Mesenchymal stem cell (in vitro differentiated cells and primary cell): ENCODE data around the gene RHEX.
A peak's percentile ranks its signal among the peaks of the same experiment; 100 is the strongest.

Experiments used
- DNase-seq: peaks from one replicate; pipeline ENCODE4 v3.0.0-alpha.2; 2013
- H2AFZ ChIP-seq: one replicate; pipeline ENCODE4 v1.6.1; 2013; ENCODE audit warnings: low read depth, mild to moderate bottlenecking, control low read depth, inconsistent platforms, low read length, moderate library complexity
- H2AK5ac ChIP-seq: 2 replicates; pipeline ENCODE4 v1.6.1; 2013; ENCODE audit warnings: low read length, moderate library complexity, mild to moderate bottlenecking, inconsistent platforms; ENCODE audit not compliant: severe bottlenecking
- H2BK120ac ChIP-seq: one replicate; pipeline ENCODE4 v1.6.1; 2013; ENCODE audit warnings: low read depth, mild to moderate bottlenecking, inconsistent platforms, low read length, moderate library complexity
- H2BK12ac ChIP-seq, 2 experiments: one replicate each; pipeline ENCODE4 v1.6.1; 2013; ENCODE audit warnings: inconsistent platforms in 2 of 2, low read length in 2 of 2, mild to moderate bottlenecking in 2 of 2, moderate library complexity in 2 of 2, control low read depth in 1 of 2
- H2BK15ac ChIP-seq: one replicate; pipeline ENCODE4 v1.6.1; 2013; ENCODE audit warnings: mild to moderate bottlenecking, low read depth, inconsistent platforms; ENCODE audit not compliant: poor library complexity, severe bottlenecking
- H2BK5ac ChIP-seq: 2 replicates; pipeline ENCODE4 v1.6.1; 2013; ENCODE audit warnings: low read depth, mild to moderate bottlenecking, low read length, control low read depth, inconsistent platforms; ENCODE audit not compliant: poor library complexity, severe bottlenecking
- H3K14ac ChIP-seq, 2 experiments: one replicate each; pipeline ENCODE4 v1.6.1; 2013; ENCODE audit warnings: inconsistent platforms in 2 of 2, low read length in 2 of 2, control low read depth in 1 of 2, mild to moderate bottlenecking in 1 of 2, moderate library complexity in 1 of 2
- H3K18ac ChIP-seq, 2 experiments: one replicate each; pipeline ENCODE4 v1.6.1; 2013; ENCODE audit warnings: inconsistent platforms in 2 of 2, low read length in 2 of 2, control low read depth in 1 of 2, low read depth in 1 of 2, mild to moderate bottlenecking in 1 of 2
- H3K23ac ChIP-seq, 2 experiments: one replicate each; pipeline ENCODE4 v1.6.1; 2013; ENCODE audit warnings: inconsistent platforms in 2 of 2, low read length in 2 of 2, mild to moderate bottlenecking in 2 of 2, moderate library complexity in 2 of 2, control low read depth in 1 of 2
- H3K27ac ChIP-seq: 2 replicates; pipeline ENCODE4 v1.5.1; 2013; ENCODE audit warnings: mild to moderate bottlenecking, moderate library complexity, low read length, control low read depth, inconsistent platforms; ENCODE audit not compliant: poor library complexity, severe bottlenecking
- H3K27me3 ChIP-seq, 2 experiments: 2 replicates each; pipeline versions ENCODE4 v1.6.1 to v1.7.0; 2013; ENCODE audit warnings: low read length in 2 of 2, mild to moderate bottlenecking in 2 of 2, moderate library complexity in 2 of 2, control low read depth in 1 of 2, inconsistent platforms in 1 of 2; ENCODE audit not compliant: control insufficient read depth in 1 of 2, insufficient read depth in 1 of 2
- H3K36me3 ChIP-seq, 2 experiments: 2 replicates each; pipeline versions ENCODE4 v1.6.1 to v1.7.0; 2013; ENCODE audit warnings: low read length in 2 of 2, control low read depth in 1 of 2, inconsistent platforms in 1 of 2, low read depth in 1 of 2, mild to moderate bottlenecking in 1 of 2; ENCODE audit not compliant: insufficient read depth in 2 of 2, control insufficient read depth in 1 of 2
- H3K4ac ChIP-seq, 2 experiments: one replicate each; pipeline ENCODE4 v1.6.1; 2013; ENCODE audit warnings: inconsistent platforms in 2 of 2, low read length in 2 of 2, mild to moderate bottlenecking in 2 of 2, moderate library complexity in 2 of 2, control low read depth in 1 of 2, low read depth in 1 of 2
- H3K4me1 ChIP-seq: 2 replicates; pipeline ENCODE4 v1.6.1; 2013; ENCODE audit warnings: low read depth, low read length, control low read depth; ENCODE audit not compliant: control insufficient read depth, insufficient read depth
- H3K4me2 ChIP-seq: 2 replicates; pipeline ENCODE4 v1.6.1; 2013; ENCODE audit warnings: low read length, mild to moderate bottlenecking, inconsistent platforms; ENCODE audit not compliant: poor library complexity, severe bottlenecking
- H3K4me3 ChIP-seq, 2 experiments: 2 replicates each; pipeline versions ENCODE4 v1.5.1 to v1.7.0; 2013; ENCODE audit warnings: low read length in 2 of 2, mild to moderate bottlenecking in 2 of 2, control low read depth in 1 of 2, low read depth in 1 of 2; ENCODE audit not compliant: insufficient read depth in 1 of 2
- H3K79me1 ChIP-seq: replicated peaks from 2 replicates; pipeline ENCODE4 v1.6.1; 2013; ENCODE audit warnings: mild to moderate bottlenecking, control low read depth, low read length, inconsistent platforms; ENCODE audit not compliant: poor library complexity, severe bottlenecking
- H3K9ac ChIP-seq: 2 replicates; pipeline ENCODE4 v1.7.0; 2013; ENCODE audit warnings: mild to moderate bottlenecking, low read length, moderate library complexity
- H3K9me3 ChIP-seq: 2 replicates; pipeline ENCODE4 v1.7.0; 2013; ENCODE audit warnings: mild to moderate bottlenecking, low read length; ENCODE audit not compliant: control insufficient read depth
- H4K8ac ChIP-seq: one replicate; pipeline ENCODE4 v1.6.1; 2013; ENCODE audit warnings: inconsistent platforms, mild to moderate bottlenecking, low read length, moderate library complexity
- H4K91ac ChIP-seq: one replicate; pipeline ENCODE4 v1.6.1; 2013; ENCODE audit warnings: mild to moderate bottlenecking, low read length, inconsistent platforms
- WGBS: methylation state at CpG from one replicate; pipeline ENCODE4 v1.1.7; 2013; ENCODE audit warnings: mixed read lengths; 5-methylcytosine and 5-hydroxymethylcytosine counted together

The RHEX gene

GRCh38 chr1:206041640-206042039 lies 11.3 kb upstream of the RHEX start:
- no peak overlapping the region for H3K27ac ChIP-seq
- H3K14ac ChIP-seq = peak overlapping the region in 1 of 2 experiments; percentile 26
- H3K27me3 ChIP-seq = peaks cover 0 to 41% of the 10 kb centered on the region in 2 experiments
- no peaks in the 10 kb centered on the region for H3K9me3 ChIP-seq
- no peak overlapping the region for H2AK5ac ChIP-seq
- H3K4me3 ChIP-seq = no peak overlapping the region
- H3K23ac ChIP-seq = no peak overlapping the region
- H2BK15ac ChIP-seq = no peak overlapping the region
- no peak overlapping the region for H2AFZ ChIP-seq
- H3K18ac ChIP-seq = no peak overlapping the region
- no peaks in the 10 kb centered on the region for H3K36me3 ChIP-seq
- no peak for DNase-seq
- no peak overlapping the region for H4K91ac ChIP-seq
- no peak overlapping the region for H3K9ac ChIP-seq
- H3K4me1 ChIP-seq = peaks cover 8% of the 10 kb centered on the region
- H4K8ac ChIP-seq = no peak overlapping the region
- H3K79me1 ChIP-seq = no peaks in the 10 kb centered on the region
- H2BK120ac ChIP-seq = no peak overlapping the region
- 71% methylated on average over 7 of the region's 7 CpGs for WGBS
- H3K4ac ChIP-seq = no peak overlapping the region
- no peak overlapping the region for H2BK5ac ChIP-seq
- no peak overlapping the region for H3K4me2 ChIP-seq
- H2BK12ac ChIP-seq = no peak overlapping the region

- Histone ChIP-seq H3K27me3 (peaks cover 0 to 16% of the 10 kb centered on the region in 2 experiments), H3K18ac (no peak overlapping the region), H3K4me1 (peaks cover 12% of the 10 kb centered on the region), H3K9ac (no peak overlapping the region), H2AFZ (no peak overlapping the region), H3K4me2 (no peak overlapping the region), H2BK15ac (no peak overlapping the region), H3K36me3 (no peaks in the 10 kb centered on the region), H3K4me3 (no peak overlapping the region), H3K9me3 (no peaks in the 10 kb centered on the region), H3K23ac (no peak overlapping the region), H3K14ac (no peak overlapping the region), H3K4ac (no peak overlapping the region), H2BK120ac (no peak overlapping the region), H3K79me1 (no peaks in the 10 kb centered on the region), H2BK12ac (no peak overlapping the region), H3K27ac (no peak overlapping the region), H4K8ac (no peak overlapping the region), H2BK5ac (no peak overlapping the region), H4K91ac (no peak overlapping the region), H2AK5ac (no peak overlapping the region)
- WGBS = 98% methylated on average over 3 of the region's 4 CpGs
- DNase-seq = no peak
Observed at GRCh38 chr1:206047271-206047670, 5.7 kb upstream of the RHEX start.

DNA sequence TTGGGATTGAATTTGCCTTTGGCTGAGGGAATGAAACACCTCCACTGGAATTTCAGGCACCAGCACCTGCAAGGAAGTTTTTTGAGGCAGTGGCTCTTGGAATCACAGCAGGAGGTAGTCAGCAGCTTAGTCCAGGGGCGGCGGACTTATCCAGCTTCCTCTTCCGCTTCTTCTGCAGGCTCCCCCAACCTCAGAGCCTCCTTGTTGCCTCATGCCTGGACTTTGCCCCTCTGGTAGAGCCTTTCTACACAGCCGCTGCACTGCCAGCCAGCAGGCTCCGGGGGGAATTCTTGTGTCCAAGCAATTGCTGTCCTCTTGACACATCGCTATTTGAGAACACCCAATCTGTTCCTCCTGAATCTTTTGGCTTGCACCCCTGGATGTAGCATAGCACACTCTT lies 4.4 kb upstream of the RHEX start:
- DNase-seq = no peak
- H3K18ac ChIP-seq = no peak overlapping the region
- H3K4me2 ChIP-seq = no peak overlapping the region
- H4K8ac ChIP-seq = no peak overlapping the region
- H2BK5ac ChIP-seq = no peak overlapping the region
- H3K4ac ChIP-seq = no peak overlapping the region
- peaks cover 12% of the 10 kb centered on the region for H3K4me1 ChIP-seq
- 89% methylated on average over 6 of the region's 6 CpGs for WGBS
- no peak overlapping the region for H2AK5ac ChIP-seq
- no peak overlapping the region for H3K14ac ChIP-seq
- H3K36me3 ChIP-seq = no peaks in the 10 kb centered on the region
- no peak overlapping the region for H2BK12ac ChIP-seq
- no peak overlapping the region for H3K4me3 ChIP-seq
- H3K9ac ChIP-seq = no peak overlapping the region
- peaks cover 0 to 16% of the 10 kb centered on the region in 2 experiments for H3K27me3 ChIP-seq
- H3K79me1 ChIP-seq = no peaks in the 10 kb centered on the region
- H2BK15ac ChIP-seq = no peak overlapping the region
- H3K27ac ChIP-seq = no peak overlapping the region
- H2BK120ac ChIP-seq = no peak overlapping the region
- no peak overlapping the region for H2AFZ ChIP-seq
- H3K23ac ChIP-seq = no peak overlapping the region
- H4K91ac ChIP-seq = no peak overlapping the region
- no peaks in the 10 kb centered on the region for H3K9me3 ChIP-seq

GRCh38 chr1:206049293-206049692 lies 3.7 kb upstream of the RHEX start:
- no peak overlapping the region for H3K4ac ChIP-seq
- no peak overlapping the region for H3K27ac ChIP-seq
- no peak overlapping the region for H3K4me3 ChIP-seq
- H3K27me3 ChIP-seq = peaks cover 0 to 16% of the 10 kb centered on the region in 2 experiments
- no peak overlapping the region for H4K91ac ChIP-seq
- no peak overlapping the region for H3K4me2 ChIP-seq
- no peak overlapping the region for H3K18ac ChIP-seq
- H2BK5ac ChIP-seq = no peak overlapping the region
- H2AFZ ChIP-seq = no peak overlapping the region
- H3K36me3 ChIP-seq = no peaks in the 10 kb centered on the region
- H3K9ac ChIP-seq = no peak overlapping the region
- H3K9me3 ChIP-seq = no peaks in the 10 kb centered on the region
- no peak overlapping the region for H3K14ac ChIP-seq
- H2AK5ac ChIP-seq = no peak overlapping the region
- no peak overlapping the region for H2BK12ac ChIP-seq
- H2BK15ac ChIP-seq = no peak overlapping the region
- no peak overlapping the region for H3K23ac ChIP-seq
- peaks cover 12% of the 10 kb centered on the region for H3K4me1 ChIP-seq
- no peaks in the 10 kb centered on the region for H3K79me1 ChIP-seq
- no peak for DNase-seq
- H2BK120ac ChIP-seq = no peak overlapping the region
- H4K8ac ChIP-seq = no peak overlapping the region
